ENCODE measurements around the gene MYCBPAP. TPM values are rescaled to one million over a fixed set of nuclear protein-coding genes. Genes with fewer than 3 reads are reported as not detected.
A peak's percentile ranks its signal among the peaks of the same experiment; 100 is the strongest.
"Not testable (repeated sequence)": the region's sequence is repeated elsewhere in the genome, so short reads cannot be mapped to it uniquely, and the experiment has no call there.

MYCBPAP gene
- total RNA-seq, 1 donor from 2014 or later, result 4.6 TPM

GRCh38 chr17:50471009-50471905 lies 37.0 kb upstream of the MYCBPAP start:
- DNase-seq (ENCODE audit: low spot score), result no peak

DNA sequence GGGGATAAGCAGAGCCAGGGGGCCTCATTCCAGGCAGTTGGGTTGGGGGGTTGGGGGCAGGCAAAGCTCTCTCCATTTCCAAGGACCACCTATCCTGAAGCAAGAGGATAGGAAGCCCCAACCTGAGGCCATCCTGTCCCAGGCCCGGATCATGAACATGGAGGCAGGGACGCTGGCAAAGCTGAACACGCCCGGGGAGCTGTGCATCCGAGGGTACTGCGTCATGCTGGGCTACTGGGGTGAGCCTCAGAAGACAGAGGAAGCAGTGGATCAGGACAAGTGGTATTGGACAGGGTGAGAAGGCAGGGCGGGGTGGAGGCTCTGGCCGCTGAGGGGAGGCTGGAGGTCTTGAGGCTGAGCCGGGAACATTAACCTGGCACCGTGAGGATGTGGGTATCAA lies 36.0 kb upstream of the MYCBPAP start:
- no peak for DNase-seq (ENCODE audit: low spot score)

- not testable (repeated sequence) for DNase-seq (ENCODE audit: low spot score)
Measured at GRCh38 chr17:50472761-50473161, 35.5 kb upstream of the MYCBPAP start.

- no peak for DNase-seq (ENCODE audit: low spot score)
Measured at GRCh38 chr17:50473901-50474300, 34.3 kb upstream of the MYCBPAP start.

DNA sequence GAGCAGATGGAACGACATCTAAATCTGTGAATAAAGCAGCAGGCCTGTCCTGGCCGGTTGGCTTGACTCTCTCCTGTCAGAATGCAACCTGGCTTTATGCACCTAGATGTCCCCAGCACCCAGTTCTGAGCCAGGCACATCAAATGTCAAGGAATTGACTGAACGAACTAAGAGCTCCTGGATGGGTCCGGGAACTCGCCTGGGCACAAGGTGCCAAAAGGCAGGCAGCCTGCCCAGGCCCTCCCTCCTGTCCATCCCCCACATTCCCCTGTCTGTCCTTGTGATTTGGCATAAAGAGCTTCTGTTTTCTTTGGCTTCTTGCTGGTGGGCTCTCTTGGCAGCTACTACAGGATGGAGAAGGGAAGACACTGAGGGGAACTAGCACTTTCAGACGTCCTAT lies 33.7 kb upstream of the MYCBPAP start:
- DNase-seq (ENCODE audit: low spot score), result no peak

DNA sequence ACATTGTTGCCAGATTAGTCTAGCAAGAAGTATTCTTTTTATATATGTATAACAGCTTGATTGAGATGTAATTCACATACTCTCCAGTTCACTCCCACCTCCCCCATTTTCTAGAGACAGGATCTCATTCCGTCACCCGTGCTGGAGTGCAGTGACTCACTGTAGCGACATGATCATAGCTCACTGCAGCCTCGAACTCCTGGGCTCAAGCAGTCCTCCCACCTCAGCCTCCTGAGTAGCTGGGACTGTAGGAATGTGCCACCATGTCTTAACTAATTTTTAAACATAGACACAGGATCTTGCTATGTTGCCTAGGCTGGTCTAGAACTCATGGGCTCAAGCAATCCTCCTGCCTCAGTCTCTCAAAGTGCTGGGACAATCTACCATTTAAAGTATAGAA lies 32.9 kb upstream of the MYCBPAP start:
- DNase-seq (ENCODE audit: low spot score), result no peak

GRCh38 chr17:50475775-50476544 lies 32.3 kb upstream of the MYCBPAP start:
- not testable (repeated sequence) for DNase-seq (ENCODE audit: low spot score)

DNA sequence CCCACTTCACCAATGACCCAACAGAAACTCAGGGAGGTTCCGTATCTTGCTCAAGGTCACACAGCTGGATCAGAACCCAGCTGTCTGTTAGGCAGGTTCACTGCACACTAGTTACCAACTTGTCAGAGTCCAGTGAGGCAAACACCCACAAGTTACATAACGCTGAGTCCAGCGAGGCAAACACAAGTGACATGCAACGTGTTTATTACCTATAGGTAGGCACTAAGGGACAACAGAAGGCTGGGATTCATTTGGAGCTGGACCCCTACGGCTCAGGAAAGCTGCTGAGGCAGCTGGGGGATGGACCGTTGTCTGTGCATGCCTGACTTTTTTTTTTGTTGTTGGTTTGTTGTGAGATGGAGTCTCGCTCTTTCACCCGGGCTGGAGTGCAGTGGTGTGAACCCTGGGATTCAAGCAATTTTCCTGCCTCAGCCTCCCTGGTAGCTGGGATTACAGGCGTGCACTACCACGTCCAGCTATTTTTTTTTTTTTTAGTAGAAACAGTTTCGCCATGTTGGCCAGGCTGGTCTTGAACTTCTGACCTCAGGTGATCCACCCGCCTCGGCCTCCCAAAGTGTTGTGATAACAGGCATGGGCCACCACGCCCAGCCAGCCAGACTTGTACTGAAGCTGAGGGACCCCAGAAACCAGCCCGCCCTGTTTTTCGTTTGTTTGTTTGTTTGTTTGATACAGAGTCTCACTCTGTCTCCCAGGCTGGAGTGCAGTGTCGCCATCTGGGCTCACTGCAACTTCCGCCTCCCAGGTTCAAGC lies 31.5 kb upstream of the MYCBPAP start:
- no peak for DNase-seq (ENCODE audit: low spot score)

DNA sequence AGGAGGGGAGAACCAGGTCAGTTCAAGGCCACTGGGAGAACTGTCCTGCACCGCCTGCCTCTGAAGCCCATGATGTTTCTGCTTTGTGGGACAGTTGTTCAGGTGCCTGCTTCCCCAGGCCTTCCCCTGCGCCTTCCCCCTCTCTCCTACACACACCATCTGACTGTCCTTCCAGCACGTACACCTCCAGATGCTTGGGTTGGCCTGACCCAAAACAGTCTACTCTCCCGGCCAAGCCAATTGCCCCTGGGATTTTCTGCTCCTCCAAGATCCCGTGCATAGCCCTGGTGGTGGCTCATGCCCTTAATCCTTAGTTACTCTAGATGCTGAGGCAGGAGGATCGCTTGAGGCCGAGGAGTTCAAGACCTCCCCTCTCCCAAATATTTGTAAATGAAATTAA lies 30.3 kb upstream of the MYCBPAP start:
- no peak for DNase-seq (ENCODE audit: low spot score)

DNA sequence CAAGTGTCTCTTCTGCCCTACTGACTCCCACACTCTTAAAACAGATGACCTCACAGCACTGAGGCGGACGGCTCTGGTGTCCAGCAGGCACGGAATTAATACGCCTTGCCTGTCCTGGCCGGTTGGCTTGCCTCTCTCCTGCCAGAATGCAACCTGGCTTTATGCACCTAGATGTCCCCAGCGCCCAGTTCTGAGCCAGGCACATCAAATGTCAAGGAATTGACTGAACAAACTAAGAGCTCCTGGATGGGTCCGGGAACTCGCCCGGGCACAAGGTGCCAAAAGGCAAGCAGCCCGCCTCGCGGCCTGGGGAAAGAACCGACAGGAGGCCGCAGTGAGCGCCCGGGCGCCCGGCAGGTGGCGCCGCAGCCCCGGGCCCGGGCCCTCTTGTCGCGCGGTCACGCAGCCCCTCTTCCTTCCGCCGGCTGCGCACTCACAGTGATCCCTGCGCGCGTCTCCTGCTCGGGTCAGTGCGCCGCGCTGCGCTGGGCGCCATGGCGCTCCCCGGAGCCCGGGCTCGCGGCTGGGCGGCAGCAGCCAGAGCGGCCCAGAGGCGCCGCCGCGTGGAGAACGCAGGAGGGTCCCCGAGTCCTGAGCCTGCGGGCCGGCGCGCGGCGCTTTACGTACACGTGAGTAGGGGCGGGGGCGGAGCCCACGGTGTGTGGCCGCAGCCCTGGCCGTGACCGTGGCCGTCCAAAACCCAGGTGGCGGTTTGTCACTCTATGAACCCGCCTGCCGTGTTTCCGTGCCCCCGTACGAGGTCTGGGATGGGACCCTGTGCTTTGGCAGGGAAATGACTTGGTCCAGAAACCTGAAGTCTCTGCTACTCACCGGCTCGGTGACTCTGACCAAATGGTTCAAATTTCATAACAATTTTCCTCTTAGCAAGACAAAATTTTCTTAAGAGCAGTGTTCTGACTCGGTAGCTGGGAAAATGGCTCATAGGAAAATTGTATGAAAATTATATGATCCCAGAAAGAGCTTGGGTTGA lies 29.6 kb upstream of the MYCBPAP start, which contains the start of gene RSAD1:
Gene RSAD1 (plus strand): TSS at position 470 of the 991 bp plus-strand sequence. CDS start 25 bp downstream, at position 495.
- DNase-seq (ENCODE audit: low spot score), result peak; percentile 86

GRCh38 chr17:50479522-50480141 lies 28.6 kb upstream of the MYCBPAP start:
- peak; percentile 65 for DNase-seq (ENCODE audit: low spot score)

DNA sequence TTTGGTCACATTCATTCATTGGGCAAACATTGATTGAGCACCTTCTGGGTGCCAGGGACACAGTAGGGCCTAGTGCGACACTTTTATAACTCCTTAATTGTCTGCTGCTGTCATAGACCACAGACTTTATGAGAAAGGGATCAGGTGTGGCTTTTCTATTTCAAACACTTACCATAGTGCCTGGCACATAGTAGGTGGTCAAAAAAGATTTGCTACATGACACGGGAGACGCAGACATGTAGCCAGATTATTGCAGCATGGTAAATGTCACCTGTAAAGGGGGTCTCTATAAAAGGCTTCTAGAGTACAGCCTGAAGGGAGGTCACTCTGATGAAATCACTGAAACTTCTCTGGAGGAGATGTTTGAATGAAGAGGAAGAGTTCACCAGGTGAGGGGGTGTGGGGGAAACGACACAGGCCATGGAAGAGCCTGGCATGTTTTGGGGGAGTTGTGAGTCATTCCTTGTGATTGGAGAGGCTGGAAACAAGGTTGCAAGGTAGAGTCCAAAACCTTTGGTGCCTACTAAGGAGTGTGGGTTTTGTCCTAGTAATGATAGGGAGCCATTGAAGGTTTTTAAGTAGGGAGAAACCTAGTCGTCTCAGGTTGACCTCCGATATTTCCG lies 28.0 kb upstream of the MYCBPAP start:
- no peak for DNase-seq (ENCODE audit: low spot score)

- no peak for DNase-seq (ENCODE audit: low spot score)
Measured at GRCh38 chr17:50480854-50481490, 27.3 kb upstream of the MYCBPAP start.

- no peak for DNase-seq (ENCODE audit: low spot score)
Measured at GRCh38 chr17:50481648-50482047, 26.6 kb upstream of the MYCBPAP start.

DNA sequence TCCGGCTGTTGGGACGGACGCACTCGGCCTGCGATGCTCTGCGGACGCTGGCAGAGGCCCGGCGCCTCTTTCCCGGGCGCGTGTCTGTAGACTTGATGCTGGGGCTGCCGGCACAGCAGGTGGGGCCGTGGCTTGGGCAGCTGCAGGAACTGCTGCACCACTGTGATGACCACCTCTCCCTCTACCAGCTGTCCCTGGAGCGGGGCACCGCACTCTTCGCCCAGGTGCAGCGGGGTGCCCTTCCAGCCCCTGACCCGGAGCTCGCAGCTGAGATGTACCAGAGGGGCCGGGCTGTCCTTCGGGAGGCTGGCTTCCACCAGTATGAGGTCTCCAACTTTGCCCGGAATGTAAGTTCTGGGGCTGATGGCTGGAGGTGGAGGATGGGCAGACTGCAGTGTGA lies 26.1 kb upstream of the MYCBPAP start:
- DNase-seq (ENCODE audit: low spot score), result no peak

DNA sequence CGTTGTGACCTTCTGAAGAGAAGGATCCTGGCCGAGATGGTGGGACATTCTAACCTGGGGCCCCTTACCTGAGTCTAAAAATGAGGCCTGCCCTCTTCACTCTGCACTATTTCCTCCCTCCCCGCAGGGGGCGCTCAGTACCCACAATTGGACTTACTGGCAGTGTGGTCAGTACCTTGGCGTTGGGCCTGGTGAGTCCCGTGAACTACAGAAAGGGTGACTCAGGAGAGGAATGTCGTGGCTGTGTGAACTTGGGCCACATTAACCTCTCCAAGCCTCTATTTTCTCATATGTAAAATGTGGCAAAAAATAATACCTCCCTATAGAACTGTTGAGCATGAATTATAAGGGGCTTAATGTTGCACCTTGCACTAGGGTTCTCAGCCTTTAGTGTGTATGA lies 25.7 kb upstream of the MYCBPAP start:
- DNase-seq (ENCODE audit: low spot score), result peak; percentile 95

DNA sequence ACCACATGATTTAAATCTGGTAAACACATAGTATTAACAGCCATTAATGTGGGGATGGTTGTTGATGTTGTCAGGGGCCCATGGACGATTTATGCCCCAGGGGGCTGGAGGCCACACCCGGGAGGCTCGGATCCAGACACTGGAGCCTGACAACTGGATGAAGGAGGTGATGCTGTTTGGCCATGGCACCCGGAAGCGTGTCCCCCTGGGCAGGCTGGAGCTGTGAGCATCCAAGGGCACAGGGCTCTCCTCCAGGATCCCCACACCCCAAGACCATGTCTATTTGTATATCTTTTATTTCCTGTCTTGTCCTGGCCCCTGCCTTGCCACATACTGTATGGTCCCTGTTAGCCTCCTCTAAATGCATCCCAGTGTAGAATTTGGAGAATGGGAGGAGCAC lies 25.0 kb upstream of the MYCBPAP start:
- DNase-seq (ENCODE audit: low spot score), result no peak

GRCh38 chr17:50484386-50485155 lies 23.7 kb upstream of the MYCBPAP start:
- DNase-seq (ENCODE audit: low spot score), result no peak

All from mucosa of gallbladder (tissue), 1 donor.